A673 (cell line): ENCODE measurements around the gene OR5A2. TPM values are rescaled to one million over a fixed set of nuclear protein-coding genes. Genes with fewer than 3 reads are reported as not detected.
A peak's percentile ranks its signal among the peaks of the same experiment; 100 is the strongest.

ENCODE experiments used
- BruUV-seq: library from RNA; stranded (reverse); fragments of 400-500 nt; replicated peaks from 2 replicates; lab custom pipeline; 2021; lab: Mats Ljungman, UMichigan
- CTCF ChIA-PET: fragments of 300-600 bp; sonication (Branson Sonifier 250); formaldehyde crosslinking; loops from one replicate; lab custom pipeline; 2022; ENCODE audit warnings: antibody characterized with exemption; lab: Charles Lee
- POLR2A ChIA-PET: fragments of 300-600 bp; sonication (Branson Sonifier 250); formaldehyde crosslinking; loops from one replicate; lab custom pipeline; 2022; ENCODE audit warnings: antibody characterized with exemption; ENCODE audit not compliant: low non-redundant PET; lab: Charles Lee
- DNase-seq: peaks from one replicate; pipeline ENCODE4 v3.0.0-alpha.2; 2015; ENCODE audit warnings: low spot score
- H3K27ac ChIP-seq: fragments of 200-600 bp; sonication (generic); 2 replicates; pipeline ENCODE4 v1.5.1; 2016; ENCODE audit warnings: mixed run types, low read depth, mild to moderate bottlenecking, mixed read lengths, antibody characterized with exemption, low read length; ENCODE audit not compliant: poor library complexity, severe bottlenecking
- H3K27me3 ChIP-seq: fragments of 200-600 bp; sonication (generic); replicated peaks from 2 replicates; pipeline ENCODE4 v1.6.1; 2017; ENCODE audit warnings: mixed run types, low read depth, mild to moderate bottlenecking, mixed read lengths, antibody characterized with exemption, low read length; ENCODE audit not compliant: insufficient read depth, poor library complexity
- H3K36me3 ChIP-seq: fragments of 200-600 bp; sonication (generic); 2 replicates; pipeline ENCODE4 v1.6.1; 2016; ENCODE audit warnings: mixed run types, mild to moderate bottlenecking, mixed read lengths, antibody characterized with exemption, low read length; ENCODE audit not compliant: insufficient read depth, poor library complexity, severe bottlenecking
- H3K4me1 ChIP-seq: fragments of 200-600 bp; sonication (generic); 2 replicates; pipeline ENCODE4 v1.6.1; 2017; ENCODE audit warnings: mixed run types, mild to moderate bottlenecking, mixed read lengths, antibody characterized with exemption, low read length; ENCODE audit not compliant: insufficient read depth, poor library complexity, severe bottlenecking
- H3K4me3 ChIP-seq: fragments of 200-600 bp; sonication (generic); 2 replicates; pipeline ENCODE4 v1.5.1; 2016; ENCODE audit warnings: low read depth, mixed run types, mild to moderate bottlenecking, mixed read lengths, low read length; ENCODE audit not compliant: poor library complexity, severe bottlenecking
- H3K9me3 ChIP-seq: fragments of 200-600 bp; sonication (generic); 2 replicates; pipeline ENCODE4 v1.6.1; 2016; ENCODE audit warnings: mixed run types, low read depth, mild to moderate bottlenecking, mixed read lengths, antibody characterized with exemption, low read length; ENCODE audit not compliant: poor library complexity, severe bottlenecking
- EZH2 ChIP-seq: fragments of 200-600 bp; sonication (generic); IDR thresholded peaks from 2 replicates; pipeline ENCODE4 v1.6.1; 2017; ENCODE audit warnings: borderline replicate concordance, low read depth, mild to moderate bottlenecking, mixed read lengths, antibody characterized with exemption, low read length; ENCODE audit not compliant: poor library complexity, severe bottlenecking
- intact Hi-C: fragments of 100-400 bp; cut with micrococcal nuclease; formaldehyde crosslinking; loops from one replicate; pipeline ENCODE4 v1.10.0; 2022; ENCODE audit not compliant: unreplicated experiment
- total RNA-seq: library from RNA; stranded (reverse); gene quantifications from 2 replicates; pipeline ENCODE4 v1.2.3, GENCODE V29; 2021
- TF ChIP-seq, protein P1 (sequence below): fragments of 300-800, 200-600 bp; sonication (generic); conservative IDR thresholded peaks from 2 replicates; pipeline ENCODE4 v1.5.1; 2017; ENCODE audit warnings: low read depth, mild to moderate bottlenecking, antibody characterized with exemption, low read length, moderate library complexity, mixed read lengths

OR5A2 gene
- total RNA-seq, 1 experiment from 2014 or later = not detected

DNA sequence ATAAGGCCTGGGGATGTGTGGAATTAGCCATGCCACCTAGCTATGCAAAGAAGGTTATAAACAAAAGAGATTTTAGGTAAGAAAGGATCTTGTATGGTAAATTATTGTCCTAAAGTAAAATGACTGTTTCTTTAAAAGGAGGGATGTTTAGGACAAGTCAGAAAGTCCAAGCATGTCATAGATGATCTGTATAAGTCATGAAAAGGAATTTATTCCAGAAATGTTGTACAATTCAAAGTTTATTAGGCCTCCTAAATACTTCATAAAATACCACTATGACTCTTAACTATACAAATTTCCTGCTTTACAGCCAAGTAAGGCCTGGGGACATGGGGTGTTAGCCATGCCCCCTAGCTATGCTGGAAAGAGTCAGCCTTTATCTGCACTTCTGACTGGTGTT lies 22.7 kb downstream of the OR5A2 start:
- no peak overlapping the region for H3K4me3 ChIP-seq
- peaks cover 26% of the 10 kb centered on the region for H3K9me3 ChIP-seq
- H3K27ac ChIP-seq = no peak overlapping the region
- ChIA-PET CTCF (no interaction called here), POLR2A (no interaction called here)
- BruUV-seq = no TSS peak
- no peak for TF ChIP-seq EZH2
- H3K4me1 ChIP-seq = no peaks in the 10 kb centered on the region
- H3K27me3 ChIP-seq = no peaks in the 10 kb centered on the region
- intact Hi-C loops = no loop called here
- H3K36me3 ChIP-seq = no peaks in the 10 kb centered on the region
- no peak for DNase-seq

DNA sequence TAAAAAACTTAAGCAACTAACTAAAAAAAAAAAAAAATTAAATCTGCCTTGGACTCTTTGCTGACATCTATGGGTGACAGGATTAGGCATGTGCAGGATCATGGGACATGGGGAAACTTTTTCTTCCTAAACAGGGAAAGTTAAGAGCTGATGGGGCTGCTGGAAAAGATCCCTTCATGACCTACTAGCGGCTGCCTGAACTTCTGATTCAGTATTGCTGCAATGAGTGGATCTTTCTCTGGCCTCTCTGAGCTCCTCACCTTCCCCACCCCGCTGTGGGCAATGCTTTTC lies 25.0 kb downstream of the OR5A2 start:
- TF ChIP-seq, protein P1, sequence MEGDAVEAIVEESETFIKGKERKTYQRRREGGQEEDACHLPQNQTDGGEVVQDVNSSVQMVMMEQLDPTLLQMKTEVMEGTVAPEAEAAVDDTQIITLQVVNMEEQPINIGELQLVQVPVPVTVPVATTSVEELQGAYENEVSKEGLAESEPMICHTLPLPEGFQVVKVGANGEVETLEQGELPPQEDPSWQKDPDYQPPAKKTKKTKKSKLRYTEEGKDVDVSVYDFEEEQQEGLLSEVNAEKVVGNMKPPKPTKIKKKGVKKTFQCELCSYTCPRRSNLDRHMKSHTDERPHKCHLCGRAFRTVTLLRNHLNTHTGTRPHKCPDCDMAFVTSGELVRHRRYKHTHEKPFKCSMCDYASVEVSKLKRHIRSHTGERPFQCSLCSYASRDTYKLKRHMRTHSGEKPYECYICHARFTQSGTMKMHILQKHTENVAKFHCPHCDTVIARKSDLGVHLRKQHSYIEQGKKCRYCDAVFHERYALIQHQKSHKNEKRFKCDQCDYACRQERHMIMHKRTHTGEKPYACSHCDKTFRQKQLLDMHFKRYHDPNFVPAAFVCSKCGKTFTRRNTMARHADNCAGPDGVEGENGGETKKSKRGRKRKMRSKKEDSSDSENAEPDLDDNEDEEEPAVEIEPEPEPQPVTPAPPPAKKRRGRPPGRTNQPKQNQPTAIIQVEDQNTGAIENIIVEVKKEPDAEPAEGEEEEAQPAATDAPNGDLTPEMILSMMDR = 0 out of 2 replicates have a peak, but pooled peaks have one; percentile 17
- TF ChIP-seq EZH2 = no peak
- CTCF ChIA-PET = no interaction called here
- H3K27me3 ChIP-seq = no peaks in the 10 kb centered on the region
- no peaks in the 10 kb centered on the region for H3K36me3 ChIP-seq
- peaks cover 21% of the 10 kb centered on the region for H3K9me3 ChIP-seq
- no peak for DNase-seq
- no peaks in the 10 kb centered on the region for H3K4me1 ChIP-seq
- intact Hi-C loops = no loop called here
- H3K4me3 ChIP-seq = no peak overlapping the region
- BruUV-seq = no TSS peak
- POLR2A ChIA-PET = no interaction called here
- no peak overlapping the region for H3K27ac ChIP-seq

DNA sequence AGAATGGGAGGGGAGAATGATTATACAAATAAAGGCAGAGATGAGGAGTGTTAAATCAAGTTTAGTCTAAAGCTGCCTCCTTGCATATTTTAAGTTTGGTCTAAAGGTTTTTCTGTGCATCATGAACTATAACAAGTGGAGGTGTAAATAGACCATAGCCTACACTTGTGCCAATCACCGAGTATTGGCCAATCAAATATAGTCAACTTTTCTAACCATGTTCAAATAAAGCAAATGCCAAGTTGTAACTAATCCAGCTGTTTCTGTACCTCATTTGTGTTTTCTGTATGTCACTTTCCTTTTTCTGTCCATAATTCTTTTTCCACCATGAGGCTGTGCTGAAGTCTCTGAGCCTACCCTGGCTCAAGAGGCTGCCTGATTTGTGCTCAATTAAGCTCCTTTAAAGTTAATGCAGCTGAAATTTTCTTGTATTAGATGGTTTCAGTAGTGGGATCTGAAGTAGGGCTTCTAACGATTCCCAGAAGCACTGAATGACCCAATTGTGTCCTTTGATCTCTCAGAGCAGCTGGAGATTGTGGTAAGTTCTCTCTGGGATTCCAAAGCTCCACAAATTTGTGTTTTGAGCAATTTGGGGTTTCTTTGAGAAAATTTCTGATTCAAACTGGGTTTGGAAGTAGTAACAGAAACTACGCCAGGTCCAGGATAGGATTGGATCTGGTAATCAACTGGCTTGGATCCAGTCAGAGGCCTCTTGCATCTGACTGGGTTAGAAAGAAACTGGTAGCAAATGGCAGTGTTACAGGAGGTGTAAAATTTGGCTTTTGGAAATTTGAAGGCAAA lies 25.6 kb downstream of the OR5A2 start:
- Histone ChIP-seq H3K9me3 (peaks cover 21% of the 10 kb centered on the region), H3K27ac (no peak overlapping the region), H3K36me3 (no peaks in the 10 kb centered on the region), H3K4me1 (no peaks in the 10 kb centered on the region), H3K4me3 (no peak overlapping the region), H3K27me3 (no peaks in the 10 kb centered on the region)
- no peak for DNase-seq
- TF ChIP-seq EZH2 = no peak
- TF ChIP-seq, protein P1 = no peak
- intact Hi-C loops = no loop called here
- CTCF ChIA-PET = interaction anchor here (0.6 kb wide), 1 partner anchor 1769 kb away, joined by 4 read pairs; no protein-coding TSS in a partner anchor
- POLR2A ChIA-PET = no interaction called here
- BruUV-seq = no TSS peak
